Central memory CD4-positive, alpha-beta T cell (primary cell): ENCODE results near the gene P3H1.
"Not testable (repeated sequence)": the region's sequence is repeated elsewhere in the genome, so short reads cannot be mapped to it uniquely, and the experiment has no call there.

Experiments
- DNase-seq: peaks from one replicate; pipeline ENCODE4 v3.0.0; 2022
- total RNA-seq, 3 experiments: gene quantifications; one replicate each; lab custom pipeline; 2026; lab: John Stamatoyannopoulos, UW

P3H1 gene
- total RNA-seq, result 30.3 to 37.5 (median 37.0) reads per million in 3 experiments

GRCh38 chr1:42766741-42767509 lies at the start of gene P3H1, which contains the start of gene C1orf50:
P3H1 (minus strand) TSS chr1:42767028; CDS start chr1:42766971, 57 bp downstream.
C1orf50 (plus strand) TSS chr1:42767249; CDS start chr1:42767312, 63 bp downstream.
- peak; percentile 100 for DNase-seq

DNA sequence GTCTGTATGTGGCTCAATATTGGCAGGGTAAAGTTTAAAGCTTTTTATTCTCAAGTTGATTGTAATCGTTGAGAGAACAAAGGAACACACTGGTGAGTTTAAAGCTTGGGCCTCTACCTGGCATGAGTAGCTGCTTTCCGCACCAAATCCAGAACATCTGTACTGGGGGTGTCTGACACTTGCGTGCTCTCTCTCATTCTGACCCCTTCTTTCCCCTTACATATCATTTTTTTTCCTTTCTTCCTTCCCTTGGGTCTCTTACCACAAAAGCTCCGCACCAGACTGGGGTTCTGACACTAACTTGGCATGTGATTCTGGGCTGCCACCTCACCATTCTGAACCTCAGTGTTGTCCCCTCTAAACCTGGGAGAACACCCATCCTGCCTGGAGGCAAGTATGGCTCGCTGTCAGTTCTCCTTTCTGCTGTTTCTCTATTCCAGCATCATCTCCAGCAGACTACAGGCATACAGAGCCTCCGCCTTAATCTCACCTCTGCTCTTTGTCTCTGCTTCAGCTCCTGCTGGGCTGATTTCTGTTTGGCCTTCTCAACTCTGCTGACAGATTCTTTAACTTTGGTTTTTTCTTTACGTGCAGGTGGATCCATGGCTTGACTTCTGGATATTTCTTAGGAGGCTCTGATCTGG lies 49.2 kb upstream of the P3H1 start:
- peak; percentile 1 for DNase-seq

DNA sequence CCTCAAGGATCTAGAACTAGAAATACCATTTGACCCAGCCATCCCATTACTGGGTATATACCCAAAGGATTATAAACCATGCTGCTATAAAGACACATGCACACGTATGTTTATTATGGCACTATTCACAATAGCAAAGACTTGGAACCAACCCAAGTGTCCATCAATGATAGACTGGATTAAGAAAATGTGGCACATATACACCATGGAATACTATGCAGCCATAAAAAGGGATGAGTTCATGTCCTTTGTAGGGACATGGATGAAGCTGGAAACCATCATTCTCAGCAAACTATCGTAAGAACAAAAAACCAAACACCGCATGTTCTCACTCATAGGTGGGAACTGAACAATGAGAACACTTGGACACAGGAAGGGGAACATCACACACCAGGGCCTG lies 48.0 kb upstream of the P3H1 start:
- not testable (repeated sequence) for DNase-seq

- DNase-seq, result no peak
These were observed 40.3 kb upstream of the P3H1 start for GRCh38 chr1:42807056-42807668.

DNA sequence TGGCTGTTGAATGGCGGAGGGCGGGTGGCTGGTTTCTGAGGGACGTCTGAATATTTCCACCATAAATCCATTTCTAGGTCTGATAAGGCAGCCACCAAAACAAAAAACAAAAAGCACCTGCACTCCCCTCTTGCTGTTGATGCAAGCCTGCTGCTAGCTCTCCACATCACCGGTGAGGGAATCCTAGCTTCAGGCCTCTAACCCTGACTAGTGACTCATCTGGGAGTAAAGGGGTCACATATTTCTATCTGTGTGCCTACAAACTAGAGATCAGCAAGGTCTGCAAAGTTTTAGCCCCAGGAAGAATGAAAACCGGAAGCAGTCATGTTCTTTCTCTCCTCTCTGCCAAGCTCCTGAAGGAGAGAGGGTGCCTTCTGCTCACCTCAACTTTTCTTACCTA lies 39.8 kb upstream of the P3H1 start:
- DNase-seq, result no peak

- DNase-seq, result no peak
These were observed 39.3 kb upstream of the P3H1 start for GRCh38 chr1:42806171-42806570.

- no peak for DNase-seq
These were observed 35.1 kb upstream of the P3H1 start for GRCh38 chr1:42801832-42802473.

GRCh38 chr1:42797979-42798378 lies 31.2 kb upstream of the P3H1 start:
- DNase-seq, result no peak

DNA sequence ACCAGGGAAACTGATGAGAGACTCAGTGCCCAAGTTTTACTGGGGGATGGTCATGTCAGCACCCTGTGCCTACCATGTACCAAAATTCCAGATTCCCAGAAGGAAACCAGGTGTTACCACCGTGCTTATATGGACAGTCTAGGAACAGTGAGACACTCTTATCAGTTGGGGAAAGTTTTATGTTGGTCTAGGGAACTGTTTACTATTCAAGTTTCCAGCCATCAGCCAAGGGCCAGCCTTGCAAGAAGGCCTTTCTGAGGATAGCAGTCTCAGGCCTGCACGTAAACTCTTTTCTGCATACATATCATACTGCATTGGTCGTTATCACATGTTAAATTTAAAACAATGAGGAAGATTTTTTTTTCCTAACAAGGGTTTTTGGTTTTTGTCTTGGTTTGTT lies 30.6 kb upstream of the P3H1 start:
- no peak for DNase-seq

GRCh38 chr1:42793824-42794223 lies 27.0 kb upstream of the P3H1 start:
- no peak for DNase-seq

DNA sequence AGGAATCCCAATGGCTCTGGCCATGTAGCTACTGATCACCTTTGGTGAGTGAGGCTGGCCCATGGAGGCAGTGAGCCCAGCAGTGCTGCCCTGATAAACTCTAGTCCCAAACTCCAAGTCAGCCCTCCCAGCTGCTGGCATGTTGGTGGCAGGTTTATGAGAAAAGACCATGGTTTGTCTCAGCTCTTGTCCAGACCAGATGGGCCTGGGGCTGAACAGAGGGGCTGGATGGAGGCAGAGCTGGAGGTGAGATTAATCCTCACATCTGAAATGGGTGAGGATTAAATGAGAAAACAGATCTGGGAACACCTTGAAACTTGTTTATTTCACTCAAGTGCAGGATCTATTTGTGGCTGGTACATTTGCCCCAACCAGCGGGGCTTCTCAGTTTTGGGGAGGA lies 21.2 kb upstream of the P3H1 start:
- no peak for DNase-seq

DNA sequence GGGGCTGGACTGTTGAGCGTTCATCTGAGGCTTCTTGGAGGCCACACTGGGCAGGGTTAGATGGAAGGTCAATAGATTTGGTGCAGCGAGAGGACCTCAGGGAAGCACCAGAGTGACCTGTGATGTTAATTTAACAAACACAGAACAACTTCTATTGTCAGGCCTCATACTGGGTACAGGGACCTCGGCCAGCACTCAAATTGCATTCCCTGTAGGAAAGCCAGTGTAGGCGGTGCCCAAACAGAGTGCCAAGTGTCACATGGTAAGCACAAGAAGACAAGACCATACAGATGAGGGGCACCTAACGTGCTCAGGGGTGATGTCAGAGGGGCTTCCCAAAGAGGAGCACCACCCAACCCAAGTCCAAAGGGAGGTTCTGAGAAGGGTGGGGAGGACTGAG lies 19.3 kb upstream of the P3H1 start:
- no peak for DNase-seq

DNA sequence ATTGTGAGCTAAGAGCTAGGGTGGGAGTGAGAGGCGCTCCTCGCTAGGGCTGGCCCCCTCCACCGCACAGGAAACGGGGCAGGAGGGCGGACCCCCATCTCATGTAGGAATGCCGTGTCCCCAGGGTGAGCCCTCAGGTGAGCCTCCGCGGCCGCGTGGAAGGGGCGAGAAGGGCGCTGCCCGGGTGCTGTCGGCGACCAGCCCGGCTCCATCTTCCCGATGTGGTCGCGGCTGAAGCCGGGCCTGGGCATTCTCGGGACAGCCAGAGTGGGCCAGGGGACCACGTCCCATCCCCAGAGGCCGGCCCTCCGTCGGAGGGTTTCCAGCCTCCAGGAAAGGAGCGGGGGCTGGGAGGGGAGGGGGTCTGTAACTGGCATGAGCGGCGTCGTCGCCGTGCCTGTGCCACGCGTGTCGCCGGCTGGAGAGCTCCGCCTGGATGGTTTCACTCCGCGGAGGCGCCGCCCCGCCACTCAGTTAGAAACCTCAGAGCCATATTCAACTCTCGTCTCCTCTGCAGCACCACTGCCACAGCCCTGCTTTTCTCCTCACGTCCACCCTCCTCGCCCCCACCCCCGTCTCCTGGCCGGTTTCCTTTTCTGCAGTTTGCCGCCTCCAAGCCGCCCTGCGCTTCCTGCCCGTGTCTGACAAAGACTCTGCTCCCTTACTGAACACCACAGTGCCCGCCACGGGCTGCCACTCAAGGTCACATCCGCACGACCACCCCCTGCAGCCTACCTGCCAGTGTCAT lies 18.3 kb upstream of the P3H1 start, which contains the start of gene TMEM269:
TSS of gene TMEM269 (plus strand) at position 46 of the 748 bp plus-strand sequence. CDS start 4,903 bp downstream, outside the sequence.
- peak; percentile 33 for DNase-seq

DNA sequence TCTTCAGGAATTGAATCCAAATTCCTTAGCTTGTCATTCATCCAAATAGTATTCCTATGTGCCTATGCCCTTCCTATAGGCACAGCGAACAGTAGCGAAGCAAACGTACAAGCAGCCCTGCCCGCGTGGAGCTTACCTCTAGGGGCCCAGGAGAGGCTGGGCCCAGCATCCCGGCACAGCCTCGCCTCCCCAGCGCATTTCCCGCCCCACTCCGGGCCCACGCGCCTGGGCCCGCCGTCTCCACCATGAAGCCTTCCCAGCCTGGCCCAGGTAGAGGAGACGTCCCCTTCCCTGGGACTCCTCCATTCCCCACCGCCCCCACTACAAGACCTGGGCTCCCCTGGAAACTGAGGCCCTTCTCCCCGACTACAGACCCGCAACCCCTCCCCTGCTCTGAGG lies 17.7 kb upstream of the P3H1 start:
- no peak for DNase-seq

- DNase-seq, result no peak
These were observed 16.3 kb upstream of the P3H1 start for GRCh38 chr1:42783092-42783491.

- no peak for DNase-seq
These were observed 13.3 kb upstream of the P3H1 start for GRCh38 chr1:42780176-42780575.

GRCh38 chr1:42779725-42780124 lies 12.9 kb upstream of the P3H1 start:
- no peak for DNase-seq

DNA sequence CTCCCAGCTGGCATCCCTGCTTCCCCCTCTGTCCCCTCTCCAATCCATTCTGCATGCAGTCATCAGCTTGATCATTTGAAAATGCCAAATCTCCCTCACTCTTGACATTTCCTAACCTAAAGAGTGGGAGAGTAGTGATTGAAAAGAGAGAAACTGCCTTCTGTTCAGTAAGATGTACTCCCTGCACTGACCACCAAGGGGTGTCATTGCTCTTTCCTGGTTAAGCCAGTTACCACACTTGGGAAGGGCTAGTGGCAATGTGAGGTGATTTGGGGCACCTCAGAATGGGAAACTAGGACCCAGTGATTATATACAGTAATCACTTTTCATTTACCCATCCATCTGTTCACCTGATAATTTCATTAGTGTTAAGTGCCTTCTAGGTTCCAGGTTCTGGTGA lies 11.0 kb upstream of the P3H1 start:
- peak; percentile 15 for DNase-seq

DNA sequence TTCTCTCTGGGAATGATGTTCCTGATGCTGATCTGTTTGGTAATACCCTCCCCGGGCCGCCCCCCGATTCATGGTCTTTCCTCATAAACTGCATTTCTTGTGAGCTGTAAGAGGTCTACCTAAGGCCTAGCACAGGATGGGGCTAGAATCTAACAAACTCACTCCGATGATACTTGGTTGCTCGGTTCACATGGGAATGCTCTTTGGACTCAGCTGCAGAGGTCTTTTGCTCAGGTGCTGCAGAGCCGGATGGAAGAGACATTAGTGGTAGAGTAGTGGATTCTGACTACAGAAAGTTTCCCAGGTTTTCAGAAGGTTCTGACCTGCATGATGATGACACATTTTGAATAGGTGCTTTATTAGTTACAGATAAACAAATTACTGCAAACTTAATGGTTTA lies 9.7 kb upstream of the P3H1 start:
- no peak for DNase-seq

- DNase-seq, result no peak
These were observed 8.2 kb upstream of the P3H1 start for GRCh38 chr1:42774928-42775526.

DNA sequence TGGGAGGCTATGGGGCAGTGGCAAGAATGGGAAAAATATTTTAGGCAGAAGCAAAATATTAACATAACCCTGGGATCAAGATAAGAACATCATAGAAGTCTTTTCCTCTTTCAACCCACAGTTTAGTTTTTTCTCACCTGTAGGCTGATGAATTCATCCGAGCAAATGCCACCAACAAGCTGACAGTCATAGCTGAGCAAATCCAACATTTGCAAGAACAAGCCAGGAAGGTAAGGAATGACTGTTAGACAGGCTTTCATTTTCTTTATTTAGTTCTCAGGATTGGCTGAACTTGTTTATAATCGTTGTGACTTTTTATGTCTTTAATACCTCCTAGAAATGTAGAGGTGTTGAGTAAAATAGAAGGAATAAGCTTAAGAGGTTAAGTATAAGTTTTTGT lies 6.6 kb upstream of the P3H1 start:
- DNase-seq, result no peak

DNA sequence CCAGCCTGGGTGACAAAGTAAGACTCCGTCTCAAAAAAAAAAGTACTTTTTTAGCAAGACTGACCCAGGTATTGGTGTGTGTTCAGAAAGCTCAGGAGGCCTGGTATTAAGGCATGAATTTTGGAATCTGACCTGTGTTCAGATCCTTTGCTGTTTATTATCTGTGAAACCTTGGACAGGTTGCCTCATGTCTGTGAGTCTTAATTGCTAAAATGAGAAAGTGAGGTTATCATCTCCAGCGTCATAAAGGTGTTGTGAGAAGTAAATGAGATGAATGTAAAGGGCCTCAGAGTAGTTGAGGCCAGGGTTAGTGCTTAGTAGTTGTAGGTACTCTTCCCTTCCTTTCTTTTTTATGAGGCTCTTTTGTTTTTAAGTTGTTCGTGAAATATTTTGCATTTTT lies 3.0 kb upstream of the P3H1 start:
- no peak for DNase-seq
